Left lobe of liver (tissue), 2 donors: ENCODE data around the gene MAP2K2. TPM values are rescaled to one million over a fixed set of nuclear protein-coding genes. Genes with fewer than 3 reads are reported as not detected.
A peak's percentile ranks its signal among the peaks of the same experiment; 100 is the strongest.
"Not testable (repeated sequence)": the region's sequence is repeated elsewhere in the genome, so short reads cannot be mapped to it uniquely, and the experiment has no call there.

ENCODE experiments used
- ATAC-seq: fragments of 200-7000 bp; cut with Tn5 transposase; one replicate; pipeline ENCODE4 v1.9.1; 2020; ENCODE audit warnings: mild to moderate bottlenecking, moderate library complexity
- DNase-seq: peaks from one replicate; pipeline ENCODE4 v3.0.0-alpha.2; 2020; ENCODE audit warnings: low spot score
- total RNA-seq: library from RNA; stranded (reverse); gene quantifications from one replicate; pipeline ENCODE4 v1.2.1, GENCODE V29; 2021
- donor health status: DM: no; HTN: no; CAD: no; lungs with moderate emphysema.
- donor health status: DM: no; HTN: yes; CAD: no.

MAP2K2 gene
- 63.1 TPM for total RNA-seq

GRCh38 chr19:4123615-4124568, at the start of gene MAP2K2:
Gene MAP2K2 (minus strand): TSS chr19:4124122. CDS start chr19:4123875, 247 bp downstream.
- ATAC-seq = peak; percentile 98
- peak; percentile 97 for DNase-seq

GRCh38 chr19:4172861-4173473, 49.0 kb upstream of the MAP2K2 start:
- ATAC-seq = peak; percentile 88

GRCh38 chr19:4171676-4172075, 47.8 kb upstream of the MAP2K2 start:
- DNase-seq (no peak), ATAC-seq (peak; percentile 15)

More at GRCh38 chr19:4172861-4173473, 49.0 kb upstream of the MAP2K2 start:
- peak; percentile 67 for DNase-seq

- ATAC-seq (no peak), DNase-seq (no peak)
Measured at GRCh38 chr19:4164262-4164661, 40.3 kb upstream of the MAP2K2 start.

GRCh38 chr19:4161415-4162077, 37.6 kb upstream of the MAP2K2 start:
- DNase-seq = no peak

GRCh38 chr19:4157971-4158370, 34.0 kb upstream of the MAP2K2 start:
- not testable (repeated sequence) for ATAC-seq, DNase-seq

More at GRCh38 chr19:4161415-4162077, 37.6 kb upstream of the MAP2K2 start:
- ATAC-seq = no peak

- DNase-seq (peak; percentile 63), ATAC-seq (peak; percentile 23)
Measured at GRCh38 chr19:4157164-4157563, 33.2 kb upstream of the MAP2K2 start.

GRCh38 chr19:4154571-4155312, 30.8 kb upstream of the MAP2K2 start:
- DNase-seq (peak; percentile 71), ATAC-seq (peak; percentile 40)

GRCh38 chr19:4152241-4152998, 28.5 kb upstream of the MAP2K2 start:
- peak; percentile 2 for ATAC-seq
- DNase-seq = no peak

- ATAC-seq = no peak
- no peak for DNase-seq
Measured at GRCh38 chr19:4151623-4152022, 27.7 kb upstream of the MAP2K2 start.

GRCh38 chr19:4149518-4150288, 25.8 kb upstream of the MAP2K2 start:
- DNase-seq = peak; percentile 87
- ATAC-seq = peak; percentile 55

- no peak for ATAC-seq
- no peak for DNase-seq
Measured at GRCh38 chr19:4144666-4145249, 20.8 kb upstream of the MAP2K2 start.

GRCh38 chr19:4142916-4143315, 19.0 kb upstream of the MAP2K2 start:
- DNase-seq, ATAC-seq: not testable (repeated sequence)

GRCh38 chr19:4140237-4140711, 16.4 kb upstream of the MAP2K2 start:
- DNase-seq = peak; percentile 56
- ATAC-seq = peak; percentile 90

GRCh38 chr19:4139614-4140236, 15.8 kb upstream of the MAP2K2 start:
- peak; percentile 81 for DNase-seq
- peak; percentile 87 for ATAC-seq

GRCh38 chr19:4138445-4138844, 14.5 kb upstream of the MAP2K2 start:
- no peak for DNase-seq
- no peak for ATAC-seq

- ATAC-seq (peak; percentile 21), DNase-seq (no peak)
Measured at GRCh38 chr19:4136680-4137088, 12.8 kb upstream of the MAP2K2 start.

GRCh38 chr19:4135386-4135785, 11.5 kb upstream of the MAP2K2 start:
- not testable (repeated sequence) for DNase-seq, ATAC-seq
